Measurements from ENCODE around the gene EYS.

Gene EYS

GRCh38 chr6:63683071-63683603, 2023.9 kb downstream of the EYS start:
- DNase-seq: no peak

GRCh38 chr6:63677282-63677681, 2029.7 kb downstream of the EYS start:
- DNase-seq: no peak

- no peak for DNase-seq
These were observed 2030.5 kb downstream of the EYS start for GRCh38 chr6:63676412-63677114.

GRCh38 chr6:63675138-63675537, 2031.9 kb downstream of the EYS start:
- DNase-seq: no peak

GRCh38 chr6:63674635-63675034, 2032.4 kb downstream of the EYS start:
- no peak for DNase-seq

DNA sequence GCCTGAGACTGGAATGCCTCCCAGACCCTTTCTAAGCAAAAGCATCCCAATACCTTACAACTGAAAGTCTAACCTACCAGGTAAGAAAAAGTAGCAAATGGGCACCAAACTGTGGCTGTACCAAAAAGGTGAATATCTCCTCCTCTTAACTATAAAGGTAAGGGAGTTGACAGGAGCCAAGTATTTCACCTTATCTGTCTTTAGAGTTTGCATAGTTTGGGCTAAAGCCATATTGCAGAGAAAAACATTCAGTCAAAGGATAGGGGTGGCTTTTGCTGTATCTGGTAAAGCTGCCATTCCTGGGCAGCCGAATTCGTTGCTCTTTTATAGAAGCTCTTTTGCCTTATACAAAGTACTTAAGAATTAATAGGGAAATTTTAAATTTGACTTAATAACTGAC, 2033.3 kb downstream of the EYS start:
- DNase-seq: no peak

DNA sequence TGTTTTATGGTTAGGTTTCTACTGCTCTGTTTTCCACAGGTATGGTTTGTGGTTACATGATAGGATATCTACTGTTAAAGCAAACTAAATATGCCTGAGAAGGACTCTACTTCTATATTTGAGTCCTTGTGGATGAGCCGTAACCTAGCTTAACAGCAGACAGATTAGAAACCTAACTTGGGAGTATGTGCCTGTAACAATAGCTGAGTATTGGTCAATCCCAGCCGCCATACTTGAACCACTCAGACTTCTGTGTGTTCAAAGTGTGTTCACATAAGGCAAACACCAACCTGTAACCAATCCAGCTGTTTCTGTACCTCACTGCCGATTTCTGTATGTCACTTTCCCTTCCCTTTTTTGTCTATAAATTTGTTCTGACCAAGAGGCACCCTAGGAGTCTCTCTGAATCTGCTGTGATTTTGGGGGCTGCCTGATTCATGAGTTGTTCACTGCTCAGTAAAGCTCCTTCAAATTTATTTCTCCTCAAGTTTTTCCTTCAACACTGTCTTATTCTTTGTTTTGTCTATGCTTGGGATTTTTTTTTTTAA, 2034.4 kb downstream of the EYS start:
- no peak for DNase-seq

- no peak for DNase-seq
These were observed 2035.8 kb downstream of the EYS start for GRCh38 chr6:63671098-63671754.

Data from right forelimb (tissue), 1 donor.